Measurements from ENCODE around the gene RAPGEF1.
A peak's percentile ranks its signal among the peaks of the same experiment; 100 is the strongest.

RAPGEF1 gene

GRCh38 chr9:131582466-131583336, 157.2 kb downstream of the RAPGEF1 start:
- no peak for DNase-seq

- no peak for DNase-seq
Measured at GRCh38 chr9:131582056-131582455, 157.8 kb downstream of the RAPGEF1 start.

- DNase-seq, result no peak
Measured at GRCh38 chr9:131580358-131580757, 159.5 kb downstream of the RAPGEF1 start.

GRCh38 chr9:131579789-131580211, 160.1 kb downstream of the RAPGEF1 start:
- DNase-seq, result no peak

GRCh38 chr9:131578731-131579504, 161.0 kb downstream of the RAPGEF1 start:
- DNase-seq, result peak; percentile 19

- DNase-seq, result no peak
Measured at GRCh38 chr9:131578021-131578420, 161.9 kb downstream of the RAPGEF1 start.

GRCh38 chr9:131577005-131578000, 162.6 kb downstream of the RAPGEF1 start:
- DNase-seq, result no peak

GRCh38 chr9:131575946-131576853, 163.7 kb downstream of the RAPGEF1 start:
- DNase-seq, result no peak

- no peak for DNase-seq
Measured at GRCh38 chr9:131574730-131575640, 164.9 kb downstream of the RAPGEF1 start.

- DNase-seq, result no peak
Measured at GRCh38 chr9:131567910-131568309, 172.0 kb downstream of the RAPGEF1 start.

- DNase-seq, result no peak
Measured at GRCh38 chr9:131566158-131566557, 173.7 kb downstream of the RAPGEF1 start.

- DNase-seq, result no peak
Measured at GRCh38 chr9:131565369-131565768, 174.5 kb downstream of the RAPGEF1 start.

- DNase-seq, result no peak
Measured at GRCh38 chr9:131562032-131562959, 177.6 kb downstream of the RAPGEF1 start.

GRCh38 chr9:131559421-131560000, 180.4 kb downstream of the RAPGEF1 start:
- no peak for DNase-seq

- no peak for DNase-seq
Measured at GRCh38 chr9:131557855-131558548, 181.9 kb downstream of the RAPGEF1 start.

GRCh38 chr9:131555841-131556673, 183.8 kb downstream of the RAPGEF1 start:
- DNase-seq, result no peak

GRCh38 chr9:131554843-131555351, 185.0 kb downstream of the RAPGEF1 start:
- DNase-seq, result no peak
